Neural progenitor cell (in vitro differentiated cells): Measurements from ENCODE around the gene TMEM43.

Experiments
- EZH2 ChIP-seq: fragments of 200-600 bp; sonication (generic); IDR thresholded peaks from 2 replicates; pipeline ENCODE4 v1.6.1; 2017; ENCODE audit warnings: antibody characterized with exemption, mild to moderate bottlenecking, moderate library complexity
- EZH2phosphoT487 ChIP-seq: fragments of 200-600 bp; sonication (generic); IDR thresholded peaks from 2 replicates; pipeline ENCODE4 v1.6.1; 2017; ENCODE audit warnings: antibody characterized with exemption
- TF ChIP-seq, protein P1 (sequence below): fragments of 200-600 bp; sonication (generic); IDR thresholded peaks from 2 replicates; pipeline ENCODE4 v1.5.1; 2017; ENCODE audit warnings: antibody characterized with exemption, mild to moderate bottlenecking

DNA sequence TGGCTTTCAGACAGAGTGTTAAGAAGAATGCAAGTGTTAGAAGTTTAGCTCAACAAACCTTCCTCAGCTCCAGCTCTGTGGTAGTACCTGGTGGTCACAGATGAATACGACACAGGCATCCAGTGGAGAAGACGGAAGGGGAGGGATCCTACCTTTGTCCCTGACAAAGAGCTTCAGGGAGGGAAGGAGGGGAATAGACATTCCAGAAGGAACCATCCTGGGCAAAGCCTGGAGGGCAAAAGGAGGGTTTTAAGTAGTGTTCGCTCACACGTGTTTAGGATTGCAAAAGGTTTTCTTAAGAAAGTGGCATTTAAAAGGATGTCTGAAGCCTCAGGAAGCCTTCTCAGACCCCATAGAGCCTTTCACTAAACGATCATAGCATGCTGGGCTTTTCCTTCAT, 3.0 kb upstream of the TMEM43 start:
- TF ChIP-seq, protein P1, sequence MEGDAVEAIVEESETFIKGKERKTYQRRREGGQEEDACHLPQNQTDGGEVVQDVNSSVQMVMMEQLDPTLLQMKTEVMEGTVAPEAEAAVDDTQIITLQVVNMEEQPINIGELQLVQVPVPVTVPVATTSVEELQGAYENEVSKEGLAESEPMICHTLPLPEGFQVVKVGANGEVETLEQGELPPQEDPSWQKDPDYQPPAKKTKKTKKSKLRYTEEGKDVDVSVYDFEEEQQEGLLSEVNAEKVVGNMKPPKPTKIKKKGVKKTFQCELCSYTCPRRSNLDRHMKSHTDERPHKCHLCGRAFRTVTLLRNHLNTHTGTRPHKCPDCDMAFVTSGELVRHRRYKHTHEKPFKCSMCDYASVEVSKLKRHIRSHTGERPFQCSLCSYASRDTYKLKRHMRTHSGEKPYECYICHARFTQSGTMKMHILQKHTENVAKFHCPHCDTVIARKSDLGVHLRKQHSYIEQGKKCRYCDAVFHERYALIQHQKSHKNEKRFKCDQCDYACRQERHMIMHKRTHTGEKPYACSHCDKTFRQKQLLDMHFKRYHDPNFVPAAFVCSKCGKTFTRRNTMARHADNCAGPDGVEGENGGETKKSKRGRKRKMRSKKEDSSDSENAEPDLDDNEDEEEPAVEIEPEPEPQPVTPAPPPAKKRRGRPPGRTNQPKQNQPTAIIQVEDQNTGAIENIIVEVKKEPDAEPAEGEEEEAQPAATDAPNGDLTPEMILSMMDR: no peak
- no peak for TF ChIP-seq EZH2
- TF ChIP-seq EZH2phosphoT487: no peak
